WTC11 (cell line): ENCODE measurements around the gene SRPX2. TPM values are rescaled to one million over a fixed set of nuclear protein-coding genes. Genes with fewer than 3 reads are reported as not detected.

Experiments used
- ATAC-seq: fragments of 200-7000 bp; cut with Tn5 transposase; 2 replicates; pipeline ENCODE4 v1.10.0; 2021; ENCODE audit warnings: mild to moderate bottlenecking, moderate library complexity
- CTCF ChIA-PET: fragments of 300-600 bp; sonication (Branson Sonifier 250); formaldehyde crosslinking; loops from one replicate; lab custom pipeline; 2021; ENCODE audit warnings: antibody characterized with exemption; lab: Charles Lee
- POLR2A ChIA-PET: fragments of 350-600 bp; sonication (Branson Sonifier 250); formaldehyde crosslinking; loops from one replicate; lab custom pipeline; 2021; ENCODE audit warnings: antibody characterized with exemption; lab: Charles Lee
- DNase-seq: peaks from one replicate; pipeline ENCODE4 v3.0.0; 2021; ENCODE audit warnings: low spot score
- H3K27ac Mint-ChIP-seq: 2 replicates; pipeline ENCODE4 v1.8.0; 2021; ENCODE audit warnings: mixed read lengths
- H3K27me3 Mint-ChIP-seq: 2 replicates; pipeline ENCODE4 v1.8.0; 2021; ENCODE audit warnings: low read depth, mild to moderate bottlenecking, moderate library complexity, mixed read lengths
- H3K36me3 Mint-ChIP-seq: 2 replicates; pipeline ENCODE4 v1.8.0; 2021; ENCODE audit warnings: mixed read lengths
- H3K4me1 Mint-ChIP-seq: 2 replicates; pipeline ENCODE4 v1.8.0; 2022; ENCODE audit warnings: mixed read lengths
- H3K4me3 Mint-ChIP-seq: 2 replicates; pipeline ENCODE4 v1.8.0; 2021; ENCODE audit warnings: mild to moderate bottlenecking, moderate library complexity, mixed read lengths
- H3K9me3 Mint-ChIP-seq: 2 replicates; pipeline ENCODE4 v1.8.0; 2021; ENCODE audit warnings: mixed read lengths
- CDX4 ChIP-seq: fragments of 250-450 bp; sonication (Bioruptor Pico); IDR thresholded peaks from 2 replicates; pipeline ENCODE4 v1.9.0; 2021; ENCODE audit warnings: moderate library complexity, mild to moderate bottlenecking, inconsistent platforms, borderline replicate concordance
- ETV6 ChIP-seq: sonication (generic); formaldehyde crosslinking; IDR thresholded peaks from 2 replicates; pipeline ENCODE4 v1.8.1; 2022; ENCODE audit warnings: mild to moderate bottlenecking, missing genetic modification reagents
- FOXP1 ChIP-seq: sonication (generic); formaldehyde crosslinking; IDR thresholded peaks from 2 replicates; pipeline ENCODE4 v1.8.0; 2022; ENCODE audit warnings: missing genetic modification reagents, mild to moderate bottlenecking, moderate library complexity, borderline replicate concordance
- GRHL2 ChIP-seq: fragments of 250-450 bp; sonication (Bioruptor Pico); IDR thresholded peaks from 2 replicates; pipeline ENCODE4 v1.8.0; 2022; ENCODE audit warnings: mild to moderate bottlenecking, moderate library complexity; ENCODE audit not compliant: insufficient replicate concordance, severe bottlenecking
- MXD4 ChIP-seq: fragments of 250-450 bp; sonication (Bioruptor Pico); IDR thresholded peaks from 2 replicates; pipeline ENCODE4 v1.8.0; 2021; ENCODE audit warnings: mild to moderate bottlenecking, moderate library complexity, borderline replicate concordance
- MYBL2 ChIP-seq: sonication (generic); formaldehyde crosslinking; IDR thresholded peaks from 2 replicates; pipeline ENCODE4 v1.8.1; 2023; ENCODE audit warnings: mild to moderate bottlenecking, moderate library complexity, missing genetic modification reagents
- OVOL2 ChIP-seq: fragments of 250-450 bp; sonication (Bioruptor Pico); IDR thresholded peaks from 2 replicates; pipeline ENCODE4 v1.9.0; 2021; ENCODE audit warnings: mild to moderate bottlenecking, borderline replicate concordance
- PREB ChIP-seq: sonication (generic); formaldehyde crosslinking; IDR thresholded peaks from 2 replicates; pipeline ENCODE4 v1.8.1; 2022; ENCODE audit warnings: mild to moderate bottlenecking, missing genetic modification reagents, moderate library complexity, borderline replicate concordance
- PRRX2 ChIP-seq: fragments of 250-450 bp; sonication (Bioruptor Pico); IDR thresholded peaks from 2 replicates; pipeline ENCODE4 v1.8.0; 2021; ENCODE audit warnings: mild to moderate bottlenecking
- RELA ChIP-seq: sonication (generic); formaldehyde crosslinking; IDR thresholded peaks from 2 replicates; pipeline ENCODE4 v1.8.1; 2022; ENCODE audit warnings: missing genetic modification reagents, mild to moderate bottlenecking, borderline replicate concordance
- USF2 ChIP-seq: sonication (generic); formaldehyde crosslinking; IDR thresholded peaks from 2 replicates; pipeline ENCODE4 v1.8.1; 2023; ENCODE audit warnings: mild to moderate bottlenecking, missing genetic modification reagents, moderate library complexity
- ZNF281 ChIP-seq: sonication (generic); formaldehyde crosslinking; IDR thresholded peaks from 2 replicates; pipeline ENCODE4 v1.8.0; 2023; ENCODE audit warnings: mild to moderate bottlenecking, missing genetic modification reagents
- ZNF423 ChIP-seq: fragments of 250-450 bp; sonication (Bioruptor Pico); IDR thresholded peaks from 2 replicates; pipeline ENCODE4 v2.1.2; 2022; ENCODE audit warnings: mild to moderate bottlenecking, moderate library complexity
- total RNA-seq: library from RNA; stranded (reverse); gene quantifications from 3 replicates; pipeline ENCODE4 v1.2.3, GENCODE V29; 2021
- TF ChIP-seq, protein P1 (sequence below): sonication (generic); formaldehyde crosslinking; IDR thresholded peaks from 2 replicates; pipeline ENCODE4 v1.8.0; 2023; ENCODE audit warnings: missing genetic modification reagents, mild to moderate bottlenecking, borderline replicate concordance
- TF ChIP-seq, protein P2 (sequence below): sonication (generic); formaldehyde crosslinking; IDR thresholded peaks from 2 replicates; pipeline ENCODE4 v1.8.1; 2022; ENCODE audit warnings: low read depth, mild to moderate bottlenecking, moderate library complexity, missing genetic modification reagents, borderline replicate concordance
- TF ChIP-seq, protein P3 (sequence below): sonication (generic); formaldehyde crosslinking; IDR thresholded peaks from 2 replicates; pipeline ENCODE4 v1.8.1; 2023; ENCODE audit warnings: mild to moderate bottlenecking, missing genetic modification reagents
- TF ChIP-seq, protein P4 (sequence below): fragments of 200-600 bp; IDR thresholded peaks from 2 replicates; pipeline ENCODE4 v1.8.0; 2022; ENCODE audit warnings: antibody characterized with exemption

Gene SRPX2
- total RNA-seq, 1 experiment from 2014 or later, result 0.24 TPM

- CTCF ChIA-PET, result no interaction called here
- H3K9me3 Mint-ChIP-seq, result no peaks in the 10 kb centered on the region
- H3K4me1 Mint-ChIP-seq, result peaks cover 42% of the 10 kb centered on the region
- no peaks in the 10 kb centered on the region for H3K36me3 Mint-ChIP-seq
- no peak for DNase-seq
- ATAC-seq, result no peak
- POLR2A ChIA-PET, result no interaction called here
- H3K4me3 Mint-ChIP-seq, result no peak overlapping the region
- H3K27me3 Mint-ChIP-seq, result no peaks in the 10 kb centered on the region
- no peak overlapping the region for H3K27ac Mint-ChIP-seq
- TF ChIP-seq RELA (CRISPR knock-in tag) (no peak), OVOL2 (CRISPR knock-in tag) (no peak), GRHL2 (CRISPR knock-in tag) (no peak), PREB (CRISPR knock-in tag) (no peak), ZNF281 (CRISPR knock-in tag) (no peak), ETV6 (no peak), PRRX2 (CRISPR knock-in tag) (no peak), CDX4 (CRISPR knock-in tag) (no peak), ZNF423 (CRISPR knock-in tag) (no peak), MXD4 (CRISPR knock-in tag) (no peak), MYBL2 (CRISPR knock-in tag) (no peak), USF2 (CRISPR knock-in tag) (no peak), FOXP1 (no peak)
- TF ChIP-seq, protein P1, sequence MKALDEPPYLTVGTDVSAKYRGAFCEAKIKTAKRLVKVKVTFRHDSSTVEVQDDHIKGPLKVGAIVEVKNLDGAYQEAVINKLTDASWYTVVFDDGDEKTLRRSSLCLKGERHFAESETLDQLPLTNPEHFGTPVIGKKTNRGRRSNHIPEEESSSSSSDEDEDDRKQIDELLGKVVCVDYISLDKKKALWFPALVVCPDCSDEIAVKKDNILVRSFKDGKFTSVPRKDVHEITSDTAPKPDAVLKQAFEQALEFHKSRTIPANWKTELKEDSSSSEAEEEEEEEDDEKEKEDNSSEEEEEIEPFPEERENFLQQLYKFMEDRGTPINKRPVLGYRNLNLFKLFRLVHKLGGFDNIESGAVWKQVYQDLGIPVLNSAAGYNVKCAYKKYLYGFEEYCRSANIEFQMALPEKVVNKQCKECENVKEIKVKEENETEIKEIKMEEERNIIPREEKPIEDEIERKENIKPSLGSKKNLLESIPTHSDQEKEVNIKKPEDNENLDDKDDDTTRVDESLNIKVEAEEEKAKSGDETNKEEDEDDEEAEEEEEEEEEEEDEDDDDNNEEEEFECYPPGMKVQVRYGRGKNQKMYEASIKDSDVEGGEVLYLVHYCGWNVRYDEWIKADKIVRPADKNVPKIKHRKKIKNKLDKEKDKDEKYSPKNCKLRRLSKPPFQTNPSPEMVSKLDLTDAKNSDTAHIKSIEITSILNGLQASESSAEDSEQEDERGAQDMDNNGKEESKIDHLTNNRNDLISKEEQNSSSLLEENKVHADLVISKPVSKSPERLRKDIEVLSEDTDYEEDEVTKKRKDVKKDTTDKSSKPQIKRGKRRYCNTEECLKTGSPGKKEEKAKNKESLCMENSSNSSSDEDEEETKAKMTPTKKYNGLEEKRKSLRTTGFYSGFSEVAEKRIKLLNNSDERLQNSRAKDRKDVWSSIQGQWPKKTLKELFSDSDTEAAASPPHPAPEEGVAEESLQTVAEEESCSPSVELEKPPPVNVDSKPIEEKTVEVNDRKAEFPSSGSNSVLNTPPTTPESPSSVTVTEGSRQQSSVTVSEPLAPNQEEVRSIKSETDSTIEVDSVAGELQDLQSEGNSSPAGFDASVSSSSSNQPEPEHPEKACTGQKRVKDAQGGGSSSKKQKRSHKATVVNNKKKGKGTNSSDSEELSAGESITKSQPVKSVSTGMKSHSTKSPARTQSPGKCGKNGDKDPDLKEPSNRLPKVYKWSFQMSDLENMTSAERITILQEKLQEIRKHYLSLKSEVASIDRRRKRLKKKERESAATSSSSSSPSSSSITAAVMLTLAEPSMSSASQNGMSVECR (CRISPR knock-in tag), result no peak
- TF ChIP-seq, protein P2, sequence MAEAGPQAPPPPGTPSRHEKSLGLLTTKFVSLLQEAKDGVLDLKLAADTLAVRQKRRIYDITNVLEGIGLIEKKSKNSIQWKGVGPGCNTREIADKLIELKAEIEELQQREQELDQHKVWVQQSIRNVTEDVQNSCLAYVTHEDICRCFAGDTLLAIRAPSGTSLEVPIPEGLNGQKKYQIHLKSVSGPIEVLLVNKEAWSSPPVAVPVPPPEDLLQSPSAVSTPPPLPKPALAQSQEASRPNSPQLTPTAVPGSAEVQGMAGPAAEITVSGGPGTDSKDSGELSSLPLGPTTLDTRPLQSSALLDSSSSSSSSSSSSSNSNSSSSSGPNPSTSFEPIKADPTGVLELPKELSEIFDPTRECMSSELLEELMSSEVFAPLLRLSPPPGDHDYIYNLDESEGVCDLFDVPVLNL, result no peak
- TF ChIP-seq, protein P3, sequence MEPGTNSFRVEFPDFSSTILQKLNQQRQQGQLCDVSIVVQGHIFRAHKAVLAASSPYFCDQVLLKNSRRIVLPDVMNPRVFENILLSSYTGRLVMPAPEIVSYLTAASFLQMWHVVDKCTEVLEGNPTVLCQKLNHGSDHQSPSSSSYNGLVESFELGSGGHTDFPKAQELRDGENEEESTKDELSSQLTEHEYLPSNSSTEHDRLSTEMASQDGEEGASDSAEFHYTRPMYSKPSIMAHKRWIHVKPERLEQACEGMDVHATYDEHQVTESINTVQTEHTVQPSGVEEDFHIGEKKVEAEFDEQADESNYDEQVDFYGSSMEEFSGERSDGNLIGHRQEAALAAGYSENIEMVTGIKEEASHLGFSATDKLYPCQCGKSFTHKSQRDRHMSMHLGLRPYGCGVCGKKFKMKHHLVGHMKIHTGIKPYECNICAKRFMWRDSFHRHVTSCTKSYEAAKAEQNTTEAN, result no peak
- TF ChIP-seq, protein P4, sequence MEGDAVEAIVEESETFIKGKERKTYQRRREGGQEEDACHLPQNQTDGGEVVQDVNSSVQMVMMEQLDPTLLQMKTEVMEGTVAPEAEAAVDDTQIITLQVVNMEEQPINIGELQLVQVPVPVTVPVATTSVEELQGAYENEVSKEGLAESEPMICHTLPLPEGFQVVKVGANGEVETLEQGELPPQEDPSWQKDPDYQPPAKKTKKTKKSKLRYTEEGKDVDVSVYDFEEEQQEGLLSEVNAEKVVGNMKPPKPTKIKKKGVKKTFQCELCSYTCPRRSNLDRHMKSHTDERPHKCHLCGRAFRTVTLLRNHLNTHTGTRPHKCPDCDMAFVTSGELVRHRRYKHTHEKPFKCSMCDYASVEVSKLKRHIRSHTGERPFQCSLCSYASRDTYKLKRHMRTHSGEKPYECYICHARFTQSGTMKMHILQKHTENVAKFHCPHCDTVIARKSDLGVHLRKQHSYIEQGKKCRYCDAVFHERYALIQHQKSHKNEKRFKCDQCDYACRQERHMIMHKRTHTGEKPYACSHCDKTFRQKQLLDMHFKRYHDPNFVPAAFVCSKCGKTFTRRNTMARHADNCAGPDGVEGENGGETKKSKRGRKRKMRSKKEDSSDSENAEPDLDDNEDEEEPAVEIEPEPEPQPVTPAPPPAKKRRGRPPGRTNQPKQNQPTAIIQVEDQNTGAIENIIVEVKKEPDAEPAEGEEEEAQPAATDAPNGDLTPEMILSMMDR, result no peak
These were observed 43.7 kb upstream of the SRPX2 start for GRCh38 chrX:100600340-100600739.
